ENCODE results near the gene DES.

- TF ChIP-seq CTCF (IDR thresholded peaks at IDR 0.05), result no peak
- TF ChIP-seq ZFX (IDR thresholded peaks at IDR 0.05; ENCODE audit: borderline replicate concordance), result no peak
Measured at GRCh38 chr2:219384859-219385258, 33.3 kb upstream of the DES start.

Measured in 22Rv1 (cell line).